ENCODE data around the gene KRTAP2-4.

KRTAP2-4 gene

DNA sequence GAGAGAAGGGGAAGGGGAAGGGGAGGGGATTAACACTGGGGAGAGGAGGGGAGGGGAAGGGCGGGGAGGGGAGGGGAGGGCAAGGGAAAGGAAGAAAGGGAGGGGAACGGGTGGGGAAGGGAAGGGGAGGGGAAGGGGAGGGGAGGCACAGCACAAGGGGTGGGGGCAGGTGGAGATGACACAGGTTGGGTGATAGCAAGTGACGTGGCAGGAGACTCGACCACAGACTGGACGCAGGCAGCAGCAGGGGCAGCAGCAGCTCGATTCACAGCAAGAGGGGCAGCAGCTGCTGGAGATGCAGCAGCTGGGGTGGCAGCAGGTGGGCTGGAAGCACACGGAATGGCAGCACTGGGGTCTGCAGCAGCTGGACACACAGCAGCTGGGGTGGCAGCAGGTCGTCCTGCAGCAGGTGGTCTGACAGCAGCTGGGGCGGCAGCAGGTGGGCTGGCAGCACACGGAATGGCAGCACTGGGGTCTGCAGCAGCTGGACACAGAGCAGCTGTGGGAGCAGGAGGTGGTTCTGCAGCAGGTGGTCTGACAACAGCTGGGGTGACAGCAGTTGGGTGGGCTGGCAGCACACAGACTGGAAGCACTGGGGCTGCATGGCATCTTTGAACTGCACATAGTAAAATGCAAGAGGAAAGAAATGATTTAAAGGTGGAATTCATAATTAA lies 36.0 kb upstream of the KRTAP2-4 start, which contains the start of gene KRTAP4-16:
KRTAP4-16 (minus strand) TSS at position 624 of the 674 bp plus-strand sequence; CDS start at position 624, 0 bp downstream.
- TF ChIP-seq POLR2AphosphoS5 (IDR thresholded peaks at IDR 0.05; ENCODE audit: low read depth, low read length), result no peak
- TF ChIP-seq, protein P1, sequence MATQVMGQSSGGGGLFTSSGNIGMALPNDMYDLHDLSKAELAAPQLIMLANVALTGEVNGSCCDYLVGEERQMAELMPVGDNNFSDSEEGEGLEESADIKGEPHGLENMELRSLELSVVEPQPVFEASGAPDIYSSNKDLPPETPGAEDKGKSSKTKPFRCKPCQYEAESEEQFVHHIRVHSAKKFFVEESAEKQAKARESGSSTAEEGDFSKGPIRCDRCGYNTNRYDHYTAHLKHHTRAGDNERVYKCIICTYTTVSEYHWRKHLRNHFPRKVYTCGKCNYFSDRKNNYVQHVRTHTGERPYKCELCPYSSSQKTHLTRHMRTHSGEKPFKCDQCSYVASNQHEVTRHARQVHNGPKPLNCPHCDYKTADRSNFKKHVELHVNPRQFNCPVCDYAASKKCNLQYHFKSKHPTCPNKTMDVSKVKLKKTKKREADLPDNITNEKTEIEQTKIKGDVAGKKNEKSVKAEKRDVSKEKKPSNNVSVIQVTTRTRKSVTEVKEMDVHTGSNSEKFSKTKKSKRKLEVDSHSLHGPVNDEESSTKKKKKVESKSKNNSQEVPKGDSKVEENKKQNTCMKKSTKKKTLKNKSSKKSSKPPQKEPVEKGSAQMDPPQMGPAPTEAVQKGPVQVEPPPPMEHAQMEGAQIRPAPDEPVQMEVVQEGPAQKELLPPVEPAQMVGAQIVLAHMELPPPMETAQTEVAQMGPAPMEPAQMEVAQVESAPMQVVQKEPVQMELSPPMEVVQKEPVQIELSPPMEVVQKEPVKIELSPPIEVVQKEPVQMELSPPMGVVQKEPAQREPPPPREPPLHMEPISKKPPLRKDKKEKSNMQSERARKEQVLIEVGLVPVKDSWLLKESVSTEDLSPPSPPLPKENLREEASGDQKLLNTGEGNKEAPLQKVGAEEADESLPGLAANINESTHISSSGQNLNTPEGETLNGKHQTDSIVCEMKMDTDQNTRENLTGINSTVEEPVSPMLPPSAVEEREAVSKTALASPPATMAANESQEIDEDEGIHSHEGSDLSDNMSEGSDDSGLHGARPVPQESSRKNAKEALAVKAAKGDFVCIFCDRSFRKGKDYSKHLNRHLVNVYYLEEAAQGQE (IDR thresholded peaks at IDR 0.05; ENCODE audit: insufficient read depth in 1 of 2, low read depth in 2 of 2, low read length in 2 of 2), result no peak
- no peak for TF ChIP-seq SIN3A (IDR thresholded peaks at IDR 0.05; ENCODE audit: borderline replicate concordance, insufficient read depth, low read length)
- TF ChIP-seq FOXP2 (optimal IDR thresholded peaks at IDR 0.05; ENCODE audit: borderline replicate concordance, extremely low read depth, extremely low read length, insufficient read depth), result no peak
- TF ChIP-seq TAF1 (IDR thresholded peaks at IDR 0.05; ENCODE audit: borderline replicate concordance, insufficient read depth, low read length), result no peak

DNA sequence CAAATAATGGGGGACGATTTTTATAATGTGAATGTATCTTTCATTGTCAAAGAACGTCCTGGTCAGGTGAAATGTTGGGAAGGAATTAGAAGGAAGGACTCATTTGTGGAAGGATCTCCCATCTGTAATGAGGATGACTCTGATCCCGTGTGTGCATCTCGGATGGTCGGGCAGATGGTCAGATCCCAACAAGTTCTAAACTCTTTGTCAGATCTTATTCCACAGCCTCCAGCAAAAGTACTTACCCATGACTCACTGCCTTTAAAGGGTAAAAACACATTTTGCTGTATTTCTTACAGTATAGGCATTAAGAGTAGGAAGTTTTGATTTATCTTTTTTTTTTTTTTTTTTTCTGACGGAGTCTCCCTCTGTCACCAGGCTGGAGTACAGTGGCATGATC lies 32.8 kb upstream of the KRTAP2-4 start:
- TF ChIP-seq, protein P1 (IDR thresholded peaks at IDR 0.05; ENCODE audit: insufficient read depth in 1 of 2, low read depth in 2 of 2, low read length in 2 of 2), result no peak
- TF ChIP-seq SIN3A (IDR thresholded peaks at IDR 0.05; ENCODE audit: borderline replicate concordance, insufficient read depth, low read length) (no peak), TAF1 (IDR thresholded peaks at IDR 0.05; ENCODE audit: borderline replicate concordance, insufficient read depth, low read length) (no peak), POLR2AphosphoS5 (IDR thresholded peaks at IDR 0.05; ENCODE audit: low read depth, low read length) (no peak), FOXP2 (optimal IDR thresholded peaks at IDR 0.05; ENCODE audit: borderline replicate concordance, extremely low read depth, extremely low read length, insufficient read depth) (no peak)

DNA sequence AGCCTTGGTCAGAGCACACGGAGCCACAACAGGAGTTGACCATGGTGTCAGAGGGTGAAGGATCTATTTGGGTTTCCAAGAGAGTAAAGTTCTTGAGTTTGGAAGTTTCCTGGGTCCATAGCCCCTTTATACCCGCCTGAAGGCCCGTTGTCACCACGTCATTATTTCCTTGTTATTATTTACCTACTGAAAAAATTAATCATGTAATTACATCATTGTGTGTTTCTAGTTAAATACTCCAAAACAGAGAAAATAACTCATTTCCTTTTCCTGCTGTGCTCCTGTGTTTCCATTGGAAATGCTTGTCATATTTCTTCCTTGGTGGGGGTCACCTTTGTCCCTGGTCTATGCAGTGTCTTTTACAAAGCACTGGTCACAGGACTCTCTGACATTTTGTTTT lies 32.4 kb upstream of the KRTAP2-4 start, which contains the start of gene KRTAP4-8:
KRTAP4-8 (minus strand) TSS at position 101 of the 400 bp plus-strand sequence; CDS start at position 43, 58 bp downstream.
- TF ChIP-seq SIN3A (IDR thresholded peaks at IDR 0.05; ENCODE audit: borderline replicate concordance, insufficient read depth, low read length), result no peak
- TF ChIP-seq FOXP2 (optimal IDR thresholded peaks at IDR 0.05; ENCODE audit: borderline replicate concordance, extremely low read depth, extremely low read length, insufficient read depth), result no peak
- TF ChIP-seq, protein P1 (IDR thresholded peaks at IDR 0.05; ENCODE audit: insufficient read depth in 1 of 2, low read depth in 2 of 2, low read length in 2 of 2), result no peak
- no peak for TF ChIP-seq TAF1 (IDR thresholded peaks at IDR 0.05; ENCODE audit: borderline replicate concordance, insufficient read depth, low read length)
- TF ChIP-seq POLR2AphosphoS5 (IDR thresholded peaks at IDR 0.05; ENCODE audit: low read depth, low read length), result no peak

DNA sequence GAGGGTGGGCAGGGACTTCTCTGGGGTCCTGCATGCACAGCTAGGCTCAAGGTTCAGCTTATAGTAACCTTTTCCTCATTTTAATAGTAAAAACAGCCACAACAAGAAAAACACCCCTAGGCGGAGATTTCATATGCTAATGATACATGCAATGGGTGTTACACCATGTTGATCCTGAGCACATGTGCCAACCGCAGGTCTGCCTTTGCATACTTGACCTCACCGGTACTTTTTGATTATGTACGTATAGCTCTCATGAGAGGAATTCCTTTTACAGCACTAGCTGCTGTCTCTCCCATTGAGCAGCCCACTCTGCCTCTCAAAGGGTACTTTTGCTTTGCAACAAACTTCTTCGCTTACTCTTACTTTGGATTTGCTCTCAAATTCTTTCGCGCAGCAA lies 30.4 kb upstream of the KRTAP2-4 start:
- TF ChIP-seq TAF1 (IDR thresholded peaks at IDR 0.05; ENCODE audit: borderline replicate concordance, insufficient read depth, low read length) (no peak), FOXP2 (optimal IDR thresholded peaks at IDR 0.05; ENCODE audit: borderline replicate concordance, extremely low read depth, extremely low read length, insufficient read depth) (no peak), SIN3A (IDR thresholded peaks at IDR 0.05; ENCODE audit: borderline replicate concordance, insufficient read depth, low read length) (no peak), POLR2AphosphoS5 (IDR thresholded peaks at IDR 0.05; ENCODE audit: low read depth, low read length) (no peak)
- TF ChIP-seq, protein P1 (IDR thresholded peaks at IDR 0.05; ENCODE audit: insufficient read depth in 1 of 2, low read depth in 2 of 2, low read length in 2 of 2), result no peak

Measured in PFSK-1 (cell line).